ENCODE data around the gene SLC25A47.

SLC25A47 gene

DNA sequence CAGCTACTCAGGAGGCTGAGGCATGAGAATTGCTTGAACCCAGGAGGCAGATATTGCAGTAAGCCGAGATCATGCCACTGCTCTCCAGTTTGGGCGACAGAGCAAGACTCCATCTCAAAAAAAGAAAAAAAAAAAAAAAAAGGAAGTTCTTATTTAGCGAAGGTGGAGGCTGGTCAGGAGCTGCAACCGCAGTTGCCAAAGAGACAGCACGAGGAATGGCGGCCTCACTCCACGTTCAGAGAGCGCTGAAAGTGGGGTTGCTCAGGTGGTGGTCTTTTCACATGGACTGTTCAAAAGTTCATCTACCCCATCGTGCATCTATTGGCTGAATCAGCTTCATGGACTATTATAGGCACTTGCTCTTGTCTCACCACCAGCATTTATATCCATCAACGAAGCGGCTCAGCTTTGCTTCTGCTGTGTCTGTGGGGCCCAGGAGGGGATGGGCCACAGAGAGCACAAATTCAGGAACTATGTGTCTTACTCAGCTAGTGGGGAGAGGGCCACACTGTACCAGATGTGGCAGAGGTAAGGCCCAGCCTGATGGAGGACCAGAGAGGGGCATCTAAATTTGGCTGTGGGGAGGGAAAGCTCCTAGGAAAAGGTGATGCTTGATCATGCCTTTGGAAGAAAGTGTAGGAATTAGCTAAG is 27.3 kb downstream of the SLC25A47 start:
- DNase-seq, result peak; percentile 52 to 70

DNA sequence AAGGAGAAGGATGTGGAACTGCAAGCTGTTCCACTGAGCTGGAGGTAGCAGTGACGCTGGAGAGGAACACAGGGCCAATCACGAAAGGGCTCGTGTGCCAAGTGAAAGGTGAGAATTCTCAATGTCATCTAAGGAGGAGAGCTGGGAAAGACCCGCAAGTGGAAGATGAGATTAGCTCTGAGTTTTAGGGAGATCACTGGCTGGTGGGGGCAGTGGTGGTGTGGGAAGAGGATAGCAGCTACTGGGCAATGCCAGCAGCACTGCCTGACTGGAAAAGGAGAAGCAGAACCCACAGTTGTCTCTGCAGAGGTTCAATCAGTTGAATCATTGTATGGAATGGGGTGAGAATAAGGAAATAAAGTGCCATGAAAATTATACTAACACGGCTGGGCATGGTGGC is 27.8 kb downstream of the SLC25A47 start:
- peak in 1 of 2 donors; percentile 68 for DNase-seq

DNA sequence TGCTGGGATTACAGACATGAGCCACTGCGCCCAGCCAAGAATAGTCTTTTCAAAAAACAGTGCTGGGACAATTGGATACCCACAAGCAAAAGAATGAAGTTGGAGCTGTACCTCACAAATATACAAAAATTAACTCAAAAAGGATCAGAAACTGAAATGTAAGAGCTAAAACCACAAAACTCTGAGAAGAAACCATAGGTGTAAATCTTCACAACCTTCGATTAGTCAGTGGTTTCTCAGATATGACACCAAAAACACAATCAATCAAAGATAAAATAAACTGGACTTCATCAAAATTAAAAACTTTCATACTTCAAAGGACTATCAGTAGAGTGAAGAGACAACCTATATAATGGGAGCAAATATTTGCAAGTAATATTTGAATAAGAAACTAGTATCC is 35.3 kb downstream of the SLC25A47 start:
- DNase-seq, result no peak

DNA sequence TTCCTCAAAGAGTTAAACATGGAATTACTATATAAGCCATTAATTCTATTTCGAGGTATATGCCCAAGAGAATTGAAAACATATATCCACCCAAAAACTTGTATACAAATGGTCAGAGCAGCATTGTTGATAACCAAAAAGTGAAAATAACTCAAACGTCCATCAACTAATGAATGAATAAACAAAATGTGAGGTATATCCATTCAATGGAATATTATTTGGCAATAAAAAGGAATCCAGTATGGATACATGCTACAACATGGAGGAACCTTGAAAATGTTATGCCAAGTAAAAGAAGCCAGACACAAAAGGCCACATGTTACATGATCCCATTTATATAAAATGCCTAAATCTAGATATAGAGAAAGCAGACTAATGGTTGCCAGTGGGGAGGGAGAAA is 36.0 kb downstream of the SLC25A47 start:
- DNase-seq, result no peak

DNA sequence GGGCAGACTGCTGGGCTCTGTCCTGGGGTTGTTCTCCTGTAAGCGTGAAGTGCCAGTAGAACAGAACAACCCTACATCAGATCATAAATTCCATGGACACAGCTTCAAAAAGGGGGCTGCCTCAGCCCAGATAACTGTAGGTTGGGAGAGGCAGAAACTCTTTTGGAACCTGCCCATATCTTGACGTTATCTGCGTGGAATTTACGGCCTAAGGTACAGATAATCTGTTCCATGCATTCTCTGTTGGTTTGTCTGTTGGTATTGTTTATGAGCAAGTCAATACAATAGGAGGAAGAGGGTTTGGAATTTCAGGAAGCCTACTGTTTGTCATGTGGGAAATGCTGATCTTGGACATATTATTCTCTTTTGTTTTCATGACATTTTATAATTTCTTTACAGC is 36.7 kb downstream of the SLC25A47 start:
- no peak for DNase-seq

DNA sequence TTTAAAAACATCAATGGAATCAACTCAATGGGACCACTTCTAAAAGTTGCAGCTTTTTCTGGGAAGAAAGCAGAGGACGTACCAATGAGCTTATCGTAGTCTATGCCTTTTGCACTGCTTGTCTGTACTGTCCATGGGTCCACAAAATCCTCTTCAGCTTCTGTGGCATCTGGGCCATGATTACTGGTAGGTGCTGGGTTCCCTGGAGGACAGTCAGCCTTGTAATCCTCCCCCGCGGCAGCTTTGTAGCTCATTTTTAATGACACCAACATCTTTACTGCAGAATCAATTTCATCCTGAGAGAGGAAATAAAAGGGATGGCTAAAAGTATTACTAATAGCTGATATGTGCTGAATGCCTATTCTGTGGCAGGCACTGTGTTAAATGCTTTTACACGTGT is 38.5 kb downstream of the SLC25A47 start:
- DNase-seq, result no peak

DNA sequence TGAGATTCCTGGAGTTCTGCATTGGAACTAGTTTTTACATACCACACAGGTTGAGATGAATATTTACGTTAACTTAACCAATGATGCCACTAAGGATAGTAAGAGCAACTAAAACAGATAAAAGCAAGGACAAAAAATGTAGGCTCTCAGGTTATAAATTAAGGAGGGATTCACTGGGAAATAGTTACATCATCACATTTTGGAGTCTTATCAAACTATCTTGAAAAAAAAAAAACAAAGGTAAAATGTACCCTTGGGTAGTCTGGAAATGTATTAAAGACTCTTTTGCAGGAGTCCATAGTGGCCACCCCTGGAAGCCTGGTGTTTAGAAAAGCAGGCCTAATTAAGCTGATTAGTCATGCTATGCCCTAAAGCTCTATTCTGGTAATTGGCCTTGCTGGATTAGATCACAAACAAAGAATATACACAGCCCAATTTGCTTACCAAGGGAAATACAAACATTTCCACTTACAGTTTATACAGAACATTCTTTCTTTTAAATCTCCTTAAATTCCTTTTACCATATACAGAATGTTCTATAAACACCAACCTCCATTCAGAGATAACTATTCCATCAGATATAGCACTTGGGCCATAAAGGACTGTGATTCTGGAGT is 39.3 kb downstream of the SLC25A47 start:
- no peak for DNase-seq

DNA sequence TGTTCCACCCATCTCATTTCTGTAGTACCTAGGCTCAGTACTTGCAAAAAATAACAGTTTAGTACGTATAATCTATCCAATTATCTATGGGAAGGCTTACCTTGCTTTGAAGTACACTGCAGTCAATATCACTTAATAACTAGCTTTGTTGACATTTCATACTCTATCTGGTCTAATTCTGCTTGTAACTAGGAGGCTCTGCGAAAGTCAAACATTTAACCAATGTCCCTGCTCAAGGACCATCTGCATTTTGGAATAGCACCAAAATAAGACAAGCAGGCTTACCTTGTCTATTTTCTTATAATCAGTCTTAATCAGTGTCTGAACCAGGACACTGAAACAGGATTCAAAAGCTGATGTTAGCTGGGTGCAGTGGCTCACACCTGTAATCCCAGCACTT is 39.9 kb downstream of the SLC25A47 start:
- no peak for DNase-seq

DNA sequence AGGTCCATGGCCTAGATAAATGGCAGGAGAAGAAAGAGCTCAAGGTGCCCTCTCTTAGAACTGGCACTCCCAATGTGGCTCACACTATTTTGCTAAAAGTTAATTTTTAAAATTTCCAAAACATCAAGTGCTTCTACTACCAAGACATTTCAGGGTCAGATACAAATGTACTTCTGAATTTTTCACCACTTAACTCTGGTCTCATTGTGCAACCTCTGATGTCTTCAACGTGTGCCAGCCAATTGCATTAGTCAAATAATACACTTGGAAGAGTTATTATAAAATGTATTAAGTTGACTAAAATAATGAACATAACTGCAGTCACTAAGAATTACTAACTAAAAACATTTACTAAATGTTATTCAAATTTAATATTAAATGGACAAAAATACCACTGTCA is 41.3 kb downstream of the SLC25A47 start:
- peak in 1 of 2 donors; percentile 8 for DNase-seq

DNA sequence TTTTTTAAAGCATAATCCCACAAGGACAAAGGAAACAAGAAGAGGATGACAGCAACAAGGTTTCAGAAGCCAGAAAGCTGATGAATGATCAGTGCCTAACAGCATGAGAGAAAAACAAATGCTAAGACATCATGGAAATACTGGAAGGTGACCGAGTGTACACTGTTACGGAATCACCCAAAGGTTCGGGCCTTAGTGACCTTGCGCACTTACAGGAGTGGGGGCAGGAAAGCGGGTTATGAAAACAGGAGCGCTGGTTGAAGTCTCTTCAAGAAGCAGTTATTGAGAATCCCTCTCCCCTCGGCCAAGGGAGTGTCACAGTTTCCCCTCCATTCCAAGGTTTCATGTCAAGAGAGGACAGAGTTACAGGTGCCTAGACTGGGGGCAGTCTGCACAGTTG is 42.6 kb downstream of the SLC25A47 start:
- DNase-seq, result no peak

DNA sequence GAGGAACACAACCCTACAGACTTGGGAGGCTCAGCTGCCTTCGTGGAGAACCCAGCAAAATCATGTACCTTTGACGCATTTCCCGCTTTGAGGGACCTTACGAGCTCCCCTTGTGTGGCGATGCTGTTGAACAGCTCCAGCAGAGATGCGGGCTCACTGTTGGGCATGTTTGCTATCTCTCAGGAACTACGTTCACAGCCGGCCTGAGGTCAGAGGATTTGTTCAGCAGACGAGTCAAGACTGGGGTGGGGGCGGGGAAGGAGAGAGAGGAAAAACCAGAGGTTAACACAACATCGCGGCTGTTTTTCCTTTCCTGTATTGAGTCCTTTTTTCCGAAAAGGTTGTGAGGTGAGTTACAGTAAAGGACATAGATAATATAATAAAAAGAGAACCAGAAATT is 45.9 kb downstream of the SLC25A47 start:
- peak in 1 of 2 donors; percentile 8 for DNase-seq

DNA sequence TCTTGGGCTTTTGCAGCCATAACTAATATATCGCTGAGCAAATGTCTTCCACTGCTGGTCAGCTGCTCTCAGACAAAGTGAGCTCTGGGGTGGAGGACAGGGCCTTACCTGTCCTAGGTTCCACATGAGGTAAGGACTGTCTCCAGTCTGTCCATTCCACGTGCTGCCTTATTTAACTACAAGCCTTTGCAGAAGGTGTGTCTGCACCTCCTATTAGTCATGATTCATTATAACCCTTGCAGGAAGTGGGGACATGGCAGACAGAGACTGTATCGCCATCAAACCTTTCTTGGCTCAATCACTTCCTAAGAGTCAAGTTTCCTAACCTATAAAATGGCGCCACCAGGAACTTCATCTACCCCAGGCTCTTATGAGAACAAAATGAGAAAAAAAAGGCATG is 46.9 kb downstream of the SLC25A47 start:
- no peak for DNase-seq

DNA sequence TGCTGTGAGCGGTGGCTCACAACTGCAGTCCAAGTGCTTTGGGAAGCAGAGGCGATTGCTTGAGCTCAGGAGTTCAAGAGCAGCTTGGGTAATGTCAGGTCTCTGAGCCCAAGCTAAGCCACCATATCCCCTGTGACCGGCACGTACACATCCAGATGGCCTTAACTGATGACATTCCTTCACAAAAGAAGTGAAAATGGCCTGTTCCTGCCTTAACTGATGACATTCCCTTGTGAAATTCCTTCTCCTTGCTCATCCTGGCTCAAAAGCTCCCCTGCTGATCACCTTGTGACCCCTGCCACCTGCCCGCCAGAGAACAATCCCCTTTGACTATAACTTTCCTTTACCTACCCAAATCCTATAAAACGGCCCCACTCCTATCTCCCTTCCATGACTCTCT is 48.6 kb downstream of the SLC25A47 start:
- DNase-seq, result no peak

DNA sequence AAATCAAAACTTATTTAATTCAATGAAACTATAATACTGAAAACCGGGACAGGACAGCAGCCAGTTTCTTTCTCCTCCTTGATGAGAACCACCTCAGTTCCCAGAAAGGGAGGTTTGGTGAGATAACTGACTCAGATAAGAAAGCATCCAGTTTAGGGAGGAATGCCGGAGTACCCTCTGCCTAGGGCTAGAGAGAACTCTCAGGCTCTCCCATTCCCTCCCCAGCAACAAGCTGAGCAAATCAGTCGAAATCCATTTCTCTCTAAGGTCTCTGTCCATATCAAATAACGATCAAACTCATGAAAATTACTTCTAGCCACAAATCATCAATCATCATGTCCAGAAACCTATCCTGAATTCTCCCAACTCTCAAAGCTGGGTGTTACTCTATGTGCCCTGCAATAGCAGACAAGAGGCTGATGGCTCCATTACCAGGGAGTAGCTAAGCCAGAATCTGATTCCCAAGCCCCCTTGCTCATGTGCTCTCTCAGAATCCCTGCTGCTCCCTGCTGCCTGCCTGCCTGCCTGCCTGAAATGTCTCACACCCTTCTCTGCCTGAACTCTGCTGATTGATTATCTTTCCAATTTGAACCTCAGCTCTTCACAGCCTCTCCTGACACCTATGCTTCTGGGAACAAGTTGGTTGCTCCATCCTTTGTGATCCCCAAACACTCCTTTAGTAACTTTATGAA is 49.4 kb downstream of the SLC25A47 start:
- DNase-seq, result no peak

DNA sequence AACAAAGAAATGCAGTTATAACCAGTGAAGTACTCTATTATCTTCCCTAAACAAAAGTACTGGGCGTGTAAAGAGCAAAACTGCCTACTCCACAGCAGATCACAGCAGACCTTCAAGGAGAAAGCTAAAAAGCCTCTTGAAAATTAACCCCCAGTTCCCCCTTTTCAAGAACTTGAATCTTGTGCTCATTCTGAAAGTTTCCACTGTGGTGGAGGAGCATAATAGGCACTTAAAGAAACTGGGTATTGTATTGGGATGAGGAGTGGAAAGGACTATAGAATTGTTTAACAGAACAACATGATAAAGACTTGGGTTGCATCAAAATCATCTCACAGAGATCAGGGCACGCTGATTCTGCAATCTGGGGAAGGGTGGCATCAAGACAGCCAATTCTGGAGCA is 51.1 kb downstream of the SLC25A47 start:
- no peak for DNase-seq

DNA sequence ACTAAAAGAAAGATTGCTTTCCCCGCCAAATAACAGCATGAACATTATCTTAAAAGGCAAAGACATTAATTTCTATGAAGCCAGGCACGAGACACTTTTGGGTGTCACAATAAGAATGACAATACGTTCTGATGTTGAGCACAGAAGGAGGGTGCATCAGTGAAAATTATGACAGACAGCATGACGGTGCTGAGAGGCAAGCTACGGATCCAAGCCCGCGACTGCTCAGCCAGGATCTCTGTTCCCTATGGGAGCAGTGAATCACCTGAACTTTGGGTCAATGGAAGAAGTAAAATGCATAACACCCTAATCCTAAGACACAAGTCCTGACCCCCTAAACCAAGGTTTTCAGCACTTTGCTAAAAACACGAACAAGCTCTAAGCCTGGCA is 51.7 kb downstream of the SLC25A47 start:
- peak in 1 of 2 donors; percentile 40 for DNase-seq

DNA sequence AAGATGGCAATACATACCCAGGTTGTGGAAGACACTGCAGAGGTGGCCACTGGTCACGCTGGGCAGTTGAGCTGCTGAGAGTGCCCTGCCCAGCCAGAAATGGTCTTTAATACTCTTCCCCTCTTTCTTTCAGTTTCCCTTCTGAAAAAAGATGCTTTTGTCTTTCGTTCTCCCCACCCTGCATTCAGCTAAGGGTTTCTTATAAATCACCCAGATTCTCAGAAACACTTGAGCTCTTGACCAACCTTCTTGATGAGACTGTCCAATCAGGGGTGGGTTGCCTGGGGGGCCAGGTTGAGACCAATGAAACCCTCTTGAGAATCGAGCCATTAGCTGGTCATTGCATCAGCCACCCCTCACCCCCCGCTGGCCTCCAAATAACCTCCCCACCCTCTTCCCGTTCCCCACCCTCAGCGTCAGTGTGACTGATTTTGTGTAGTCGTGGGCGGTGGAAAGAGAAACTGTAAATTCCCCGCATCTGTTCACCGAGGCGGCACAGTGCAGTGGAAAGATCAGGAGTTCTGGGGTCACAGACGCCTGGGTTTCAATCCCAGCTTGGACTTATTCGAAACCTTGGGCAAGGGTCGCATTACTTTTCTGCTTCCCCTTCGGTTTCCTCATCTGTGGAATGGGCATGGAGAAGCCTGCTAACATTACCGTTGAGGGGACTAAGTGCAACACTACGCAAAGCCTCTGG is 52.3 kb downstream of the SLC25A47 start:
- peak; percentile 98 for DNase-seq

DNA sequence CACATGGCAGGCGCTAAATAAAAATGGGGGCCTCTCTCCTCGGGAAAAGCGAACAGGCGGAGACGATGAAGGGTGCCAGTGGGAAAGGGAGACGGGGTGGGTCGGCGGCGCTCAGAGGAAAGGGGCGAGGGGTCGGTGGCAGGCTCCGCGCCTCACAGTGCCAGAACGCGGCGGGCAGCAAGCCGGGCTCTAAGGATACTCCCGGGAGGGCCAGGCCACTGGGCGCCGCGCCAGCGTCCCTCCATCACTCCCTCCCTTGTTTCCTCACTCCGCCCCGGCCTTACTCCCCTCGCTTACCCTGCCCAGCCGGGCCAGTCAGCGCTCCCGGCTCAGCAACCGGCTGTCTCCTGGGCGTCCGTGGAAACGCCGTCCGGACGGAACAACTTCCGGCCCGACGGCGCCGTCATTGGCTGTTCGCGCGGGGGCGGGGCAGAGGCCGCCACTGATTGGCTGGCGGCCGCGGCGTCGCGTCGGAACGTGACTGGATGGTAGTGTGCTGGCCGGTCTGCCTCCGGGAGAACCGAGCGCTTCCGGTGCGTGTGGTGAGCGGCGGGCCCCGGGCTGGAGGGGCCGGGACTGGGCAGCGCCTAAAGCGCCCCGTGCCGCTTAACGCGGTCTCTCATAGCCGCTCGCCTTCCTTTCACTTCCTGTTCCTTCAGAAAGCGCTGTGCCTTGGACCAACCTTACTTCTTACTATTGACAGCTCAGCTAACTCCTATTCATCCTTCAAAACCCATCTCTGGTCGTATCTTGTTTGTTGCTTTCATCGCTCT is 53.0 kb downstream of the SLC25A47 start, which contains the start of gene WDR25:
WDR25 (plus strand) TSS at position 523 of the 773 bp plus-strand sequence.
- DNase-seq, result peak; percentile 92 to 98

DNA sequence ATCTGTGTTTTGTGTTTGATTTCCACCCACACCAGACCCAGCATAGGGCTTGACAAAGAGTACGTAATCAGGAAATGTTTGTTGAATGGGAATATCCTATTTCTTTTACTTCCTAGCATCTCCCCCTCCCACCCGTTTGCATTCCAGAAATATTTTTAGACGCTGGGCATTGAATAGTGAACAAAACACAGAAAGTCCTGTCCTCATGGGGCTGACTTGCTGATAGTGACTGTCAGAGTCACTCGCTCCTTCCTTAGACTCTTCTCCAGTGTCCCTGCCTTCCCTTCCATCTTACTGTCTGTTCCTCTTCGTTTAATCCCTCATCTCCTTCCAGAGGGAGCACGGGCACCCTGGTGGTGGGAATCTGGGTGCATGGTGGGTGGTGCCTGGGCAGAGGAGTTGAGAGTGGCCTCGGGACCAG is 53.6 kb downstream of the SLC25A47 start:
- DNase-seq, result no peak
